ENCODE results near the gene LARGE1. TPM values are rescaled to one million over a fixed set of nuclear protein-coding genes. Genes with fewer than 3 reads are reported as not detected.

The LARGE1 gene
- polyA plus RNA-seq, 3 donors, result 0.05 to 0.13 TPM; not detected in 1

DNA sequence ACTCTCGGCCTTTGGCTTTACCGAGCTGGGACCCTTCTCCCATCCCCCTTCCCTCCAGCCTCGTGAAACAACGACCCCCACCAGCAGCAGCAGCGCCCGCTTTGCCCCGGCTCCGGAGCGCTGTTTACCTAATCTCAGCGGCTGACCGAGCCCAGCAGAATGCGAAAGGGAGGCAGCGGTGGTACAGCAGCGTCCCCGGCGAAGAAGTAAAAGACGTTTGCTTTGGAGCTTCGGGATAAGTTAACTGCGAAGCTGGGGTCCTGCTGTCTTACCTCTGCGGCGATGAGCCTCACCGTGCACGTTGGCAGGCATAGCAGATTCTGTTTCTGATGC is 2.0 kb upstream of the LARGE1 start:
- H3K4me1 Mint-ChIP-seq, result peaks cover 16% of the 10 kb centered on the region
- WGBS (ENCODE audit: insufficient coverage), result 3% methylated on average over 18 of the region's 23 CpGs
- peaks cover 4 to 30% (median 26%) of the 10 kb centered on the region in 7 donors for H3K9me3 Mint-ChIP-seq
- H3K27ac ChIP-seq (ENCODE audit: low read depth in 1 of 2, low read length in 2 of 2), result no peak overlapping the region
- H3K36me3 ChIP-seq (replicated peaks in 1 of 2; ENCODE audit: control insufficient read depth in 1 of 2, insufficient read depth in 2 of 2, low read length in 2 of 2), result no peaks in the 10 kb centered on the region
- TF ChIP-seq CTCF (IDR thresholded peaks at IDR 0.05), result no peak
- peaks cover 20 to 28% of the 10 kb centered on the region in 2 donors for H3K4me1 ChIP-seq (ENCODE audit: control insufficient read depth in 1 of 2, insufficient read depth in 2 of 2, low read length in 2 of 2)
- intact Hi-C loops (cut with micrococcal nuclease), result no loop called here
- no peak for DNase-seq
- H3K9ac ChIP-seq (ENCODE audit: insufficient read depth, low read length, poor library complexity, severe bottlenecking), result no peak overlapping the region
- peak overlapping the region; percentile 57 to 92 for H3K4me3 Mint-ChIP-seq
- H3K27me3 ChIP-seq (ENCODE audit: control insufficient read depth in 2 of 2, insufficient read depth in 2 of 2, low read length in 2 of 2), result peaks cover 61 to 68% of the 10 kb centered on the region in 2 donors
- H3K4me2 ChIP-seq (replicated peaks; ENCODE audit: extremely low read depth, low read length, poor library complexity, severe bottlenecking), result peak overlapping the region; percentile 29
- H3K27ac Mint-ChIP-seq, result no peak overlapping the region
- peaks cover 53 to 76% (median 63%) of the 10 kb centered on the region in 3 donors for H3K27me3 Mint-ChIP-seq (ENCODE audit: low read depth in 3 of 3)
- H3K9me3 ChIP-seq (replicated peaks in 1 of 2; ENCODE audit: control insufficient read depth in 1 of 2, insufficient read depth in 1 of 2, low read length in 2 of 2), result peaks cover 10 to 45% of the 10 kb centered on the region in 2 donors
- peak overlapping the region in 1 of 3 experiments; percentile 30 for H3K4me3 ChIP-seq (replicated peaks in 1 of 3; ENCODE audit: low read depth in 2 of 3, low read length in 3 of 3)
- no peaks in the 10 kb centered on the region for H3K79me2 ChIP-seq (ENCODE audit: insufficient read depth, low read length)
- no peak overlapping the region for H2AFZ ChIP-seq (ENCODE audit: insufficient read depth, low read depth, low read length, poor library complexity, severe bottlenecking)
- peaks cover 5 to 12% of the 10 kb centered on the region in 2 donors for H3K36me3 Mint-ChIP-seq
- H4K20me1 ChIP-seq (ENCODE audit: insufficient read depth, low read length), result no peaks in the 10 kb centered on the region

DNA sequence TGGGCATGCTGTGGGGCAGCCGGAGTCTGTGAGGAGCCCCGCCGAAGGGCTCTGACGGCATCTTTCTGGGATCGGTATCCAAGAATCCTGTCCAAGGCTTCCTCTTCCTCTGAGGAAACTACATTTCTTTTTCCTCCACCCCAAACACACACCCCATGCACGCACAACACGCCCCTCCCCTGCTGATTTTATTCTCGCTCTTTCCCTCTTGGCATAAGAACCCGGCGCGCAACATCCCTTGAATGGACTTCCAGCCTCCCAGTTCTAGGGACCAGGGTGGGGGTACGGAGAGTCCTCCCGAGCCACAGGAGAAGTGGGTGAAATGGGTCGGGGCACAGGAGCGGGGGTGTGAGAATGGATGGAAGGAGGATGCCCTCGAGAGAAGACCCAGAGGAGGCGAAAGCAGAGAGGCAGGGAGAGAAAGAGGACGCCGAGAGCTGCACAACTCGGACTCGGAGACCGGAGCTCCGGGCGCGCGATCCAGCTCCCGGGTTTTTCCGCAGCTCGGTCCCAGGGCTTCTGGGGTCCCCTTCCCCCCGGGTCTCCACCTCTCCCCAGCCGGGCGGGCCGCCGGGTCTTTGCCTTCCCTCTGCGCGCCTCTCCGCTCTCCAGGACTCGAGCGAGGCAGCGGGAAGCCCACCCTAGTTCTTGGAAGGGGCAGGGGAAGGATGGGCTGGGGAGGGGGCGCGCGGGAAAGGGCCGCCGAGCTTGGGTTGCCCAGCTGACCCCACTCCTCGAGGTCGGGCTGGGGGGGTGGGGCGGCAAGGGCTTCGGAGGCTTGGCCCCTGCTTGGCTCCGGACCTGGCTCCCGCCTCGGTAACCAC is 1.5 kb upstream of the LARGE1 start:
- no peak for TF ChIP-seq CTCF (IDR thresholded peaks at IDR 0.05)
- no peaks in the 10 kb centered on the region for H4K20me1 ChIP-seq (ENCODE audit: insufficient read depth, low read length)
- H3K36me3 Mint-ChIP-seq, result peaks cover 5 to 12% of the 10 kb centered on the region in 2 donors
- H3K27ac Mint-ChIP-seq, result no peak overlapping the region
- peak overlapping the region; percentile 65 for H3K4me2 ChIP-seq (replicated peaks; ENCODE audit: extremely low read depth, low read length, poor library complexity, severe bottlenecking)
- under 1% methylated on average over 31 of the region's 52 CpGs for WGBS (ENCODE audit: insufficient coverage)
- H3K4me3 ChIP-seq (replicated peaks in 1 of 3; ENCODE audit: low read depth in 2 of 3, low read length in 3 of 3), result peak overlapping the region in 2 of 3 experiments; percentile 27 to 63
- H3K9ac ChIP-seq (ENCODE audit: insufficient read depth, low read length, poor library complexity, severe bottlenecking), result no peak overlapping the region
- H3K4me3 Mint-ChIP-seq, result peak overlapping the region; percentile 57 to 93
- DNase-seq, result no peak
- H3K4me1 ChIP-seq (ENCODE audit: control insufficient read depth in 1 of 2, insufficient read depth in 2 of 2, low read length in 2 of 2), result peaks cover 20 to 28% of the 10 kb centered on the region in 2 donors
- H3K27ac ChIP-seq (ENCODE audit: low read depth in 1 of 2, low read length in 2 of 2), result no peak overlapping the region
- intact Hi-C loops (cut with micrococcal nuclease), result no loop called here
- peaks cover 67 to 70% of the 10 kb centered on the region in 2 donors for H3K27me3 ChIP-seq (ENCODE audit: control insufficient read depth in 2 of 2, insufficient read depth in 2 of 2, low read length in 2 of 2)
- peaks cover 16% of the 10 kb centered on the region for H3K4me1 Mint-ChIP-seq
- H3K36me3 ChIP-seq (replicated peaks in 1 of 2; ENCODE audit: control insufficient read depth in 1 of 2, insufficient read depth in 2 of 2, low read length in 2 of 2), result no peaks in the 10 kb centered on the region
- peaks cover 53 to 80% (median 64%) of the 10 kb centered on the region in 3 donors for H3K27me3 Mint-ChIP-seq (ENCODE audit: low read depth in 3 of 3)
- H2AFZ ChIP-seq (ENCODE audit: insufficient read depth, low read depth, low read length, poor library complexity, severe bottlenecking), result peak overlapping the region; percentile 50
- peaks cover 4 to 32% (median 28%) of the 10 kb centered on the region in 7 donors for H3K9me3 Mint-ChIP-seq
- H3K9me3 ChIP-seq (replicated peaks in 1 of 2; ENCODE audit: control insufficient read depth in 1 of 2, insufficient read depth in 1 of 2, low read length in 2 of 2), result peaks cover 10 to 45% of the 10 kb centered on the region in 2 donors
- H3K79me2 ChIP-seq (ENCODE audit: insufficient read depth, low read length), result no peaks in the 10 kb centered on the region
